NCI-H128 (cell line): ENCODE measurements around the gene MSX1.

Experiments
- DNase-seq: peaks from one replicate; lab custom pipeline; 2025; ENCODE audit not compliant: unreplicated experiment; lab: John Stamatoyannopoulos, UW

Gene MSX1

DNA sequence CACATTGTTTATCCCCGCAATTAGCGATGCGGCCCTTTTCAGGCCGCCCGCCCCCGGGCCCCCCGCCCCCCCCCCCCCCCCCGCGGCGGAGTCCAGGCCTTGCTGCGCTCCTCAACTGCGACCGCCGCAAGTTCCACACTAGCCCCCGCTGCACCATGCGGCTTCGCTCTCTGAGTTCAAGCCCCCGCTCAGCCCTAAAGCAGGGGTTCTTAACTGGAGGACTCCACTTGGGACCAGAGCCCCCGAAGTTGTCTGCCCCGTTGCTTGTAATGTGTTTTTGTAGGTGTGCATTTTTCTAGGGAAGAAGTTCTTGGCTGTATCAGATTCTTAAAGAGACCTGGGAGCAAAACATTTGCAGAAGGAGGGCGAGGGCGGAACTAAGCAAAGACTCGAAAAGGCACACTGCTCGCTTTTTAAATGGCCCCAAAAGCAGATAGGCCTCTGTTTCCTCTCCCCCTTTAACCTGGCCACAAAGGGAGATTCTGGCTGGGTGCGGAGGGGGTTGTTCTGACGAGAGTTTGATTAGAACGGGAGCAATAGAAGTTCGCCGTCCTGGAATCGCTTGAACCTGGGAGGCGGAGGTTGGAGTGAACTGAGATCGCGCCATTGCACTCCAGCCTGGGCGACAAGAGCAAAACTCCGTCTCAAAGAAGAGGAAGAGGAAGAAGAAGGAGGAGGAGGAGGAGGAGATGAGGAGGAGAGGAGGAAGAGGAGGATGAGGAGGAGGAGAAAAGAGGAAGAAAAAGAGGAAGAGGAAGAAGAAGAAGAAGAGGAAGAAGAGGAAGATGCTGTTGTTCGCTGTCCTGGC, 2.3 kb upstream of the MSX1 start:
- DNase-seq: no peak

GRCh38 chr4:4857809-4858508, 1.5 kb upstream of the MSX1 start:
- DNase-seq: no peak

GRCh38 chr4:4858527-4859324, 739 bp upstream of the MSX1 start:
- no peak for DNase-seq

GRCh38 chr4:4859799-4860599, 534 bp downstream of the MSX1 start:
- DNase-seq: no peak

DNA sequence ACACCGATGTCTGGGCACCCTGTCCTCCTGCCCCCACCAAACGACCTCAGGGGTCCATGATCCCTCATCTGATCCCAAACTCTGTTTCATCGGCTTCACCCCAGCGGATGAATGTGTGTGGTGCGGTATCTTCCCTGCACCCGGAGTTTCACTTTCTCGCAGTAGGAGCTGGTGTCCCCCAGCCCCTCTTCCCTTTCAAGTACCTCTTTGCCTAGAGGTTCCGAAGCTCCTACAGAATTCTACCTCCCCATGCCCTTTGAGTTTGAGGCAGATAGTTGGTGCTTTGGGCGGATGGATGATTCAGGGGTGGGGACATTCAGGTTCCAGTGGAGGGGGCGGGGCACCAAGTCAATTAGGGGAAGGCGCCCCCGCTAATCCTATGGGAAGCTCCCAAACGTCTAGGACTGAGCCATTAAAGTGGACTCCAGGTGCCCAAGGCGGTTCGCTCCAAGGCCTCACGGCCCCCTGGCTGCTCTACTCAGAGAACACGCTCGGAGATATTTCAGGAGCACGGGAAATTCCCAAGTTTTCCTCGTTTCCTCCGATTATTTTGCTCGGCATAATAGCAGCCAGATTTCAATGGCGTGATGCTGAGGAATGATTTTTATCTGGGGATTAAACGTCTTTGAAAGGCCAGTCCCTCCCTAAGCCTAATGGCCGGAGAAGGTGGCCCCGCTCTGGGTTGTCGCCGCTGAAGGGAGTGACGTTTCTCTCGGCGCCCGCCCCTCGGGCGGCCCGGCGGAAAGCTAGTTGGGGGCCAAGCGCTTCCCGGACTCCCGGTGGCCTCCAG, 1.3 kb downstream of the MSX1 start:
- no peak for DNase-seq

GRCh38 chr4:4861390-4862018, 2.0 kb downstream of the MSX1 start:
- DNase-seq: no peak

GRCh38 chr4:4862071-4862551, 2.6 kb downstream of the MSX1 start:
- DNase-seq: no peak

DNA sequence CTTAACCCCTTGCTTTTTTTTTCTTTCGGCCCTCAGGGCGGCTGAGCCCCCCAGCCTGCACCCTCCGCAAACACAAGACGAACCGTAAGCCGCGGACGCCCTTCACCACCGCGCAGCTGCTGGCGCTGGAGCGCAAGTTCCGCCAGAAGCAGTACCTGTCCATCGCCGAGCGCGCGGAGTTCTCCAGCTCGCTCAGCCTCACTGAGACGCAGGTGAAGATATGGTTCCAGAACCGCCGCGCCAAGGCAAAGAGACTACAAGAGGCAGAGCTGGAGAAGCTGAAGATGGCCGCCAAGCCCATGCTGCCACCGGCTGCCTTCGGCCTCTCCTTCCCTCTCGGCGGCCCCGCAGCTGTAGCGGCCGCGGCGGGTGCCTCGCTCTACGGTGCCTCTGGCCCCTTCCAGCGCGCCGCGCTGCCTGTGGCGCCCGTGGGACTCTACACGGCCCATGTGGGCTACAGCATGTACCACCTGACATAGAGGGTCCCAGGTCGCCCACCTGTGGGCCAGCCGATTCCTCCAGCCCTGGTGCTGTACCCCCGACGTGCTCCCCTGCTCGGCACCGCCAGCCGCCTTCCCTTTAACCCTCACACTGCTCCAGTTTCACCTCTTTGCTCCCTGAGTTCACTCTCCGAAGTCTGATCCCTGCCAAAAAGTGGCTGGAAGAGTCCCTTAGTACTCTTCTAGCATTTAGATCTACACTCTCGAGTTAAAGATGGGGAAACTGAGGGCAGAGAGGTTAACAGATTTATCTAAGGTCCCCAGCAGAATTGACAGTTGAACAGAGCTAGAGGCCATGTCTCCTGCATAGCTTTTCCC, 3.4 kb downstream of the MSX1 start:
- no peak for DNase-seq

DNA sequence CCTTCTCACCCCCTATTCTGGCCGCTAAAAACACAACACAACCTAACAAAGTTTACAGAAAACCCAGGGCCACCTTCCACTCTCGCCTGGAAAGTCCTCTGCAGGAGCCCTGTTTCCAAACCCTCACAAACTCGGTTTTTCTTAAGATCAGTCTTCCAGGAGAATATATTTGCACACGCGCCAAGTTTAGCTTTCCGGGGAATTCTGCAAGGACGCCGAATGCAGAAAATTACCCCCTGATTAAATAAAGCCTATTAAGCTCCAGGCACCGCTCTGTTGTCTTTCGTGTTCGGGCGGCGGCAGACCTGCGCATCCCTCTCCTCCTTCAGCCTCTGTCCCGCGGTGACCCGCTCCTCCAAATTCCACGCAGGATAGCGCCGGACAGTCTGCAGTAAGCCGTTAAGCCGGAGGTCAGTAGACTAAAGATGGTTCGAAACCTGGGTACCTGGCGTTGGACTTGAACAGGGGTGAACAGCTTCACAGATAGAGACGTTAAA, 5.0 kb downstream of the MSX1 start:
- DNase-seq: no peak

GRCh38 chr4:4864940-4865704, 5.7 kb downstream of the MSX1 start:
- no peak for DNase-seq

DNA sequence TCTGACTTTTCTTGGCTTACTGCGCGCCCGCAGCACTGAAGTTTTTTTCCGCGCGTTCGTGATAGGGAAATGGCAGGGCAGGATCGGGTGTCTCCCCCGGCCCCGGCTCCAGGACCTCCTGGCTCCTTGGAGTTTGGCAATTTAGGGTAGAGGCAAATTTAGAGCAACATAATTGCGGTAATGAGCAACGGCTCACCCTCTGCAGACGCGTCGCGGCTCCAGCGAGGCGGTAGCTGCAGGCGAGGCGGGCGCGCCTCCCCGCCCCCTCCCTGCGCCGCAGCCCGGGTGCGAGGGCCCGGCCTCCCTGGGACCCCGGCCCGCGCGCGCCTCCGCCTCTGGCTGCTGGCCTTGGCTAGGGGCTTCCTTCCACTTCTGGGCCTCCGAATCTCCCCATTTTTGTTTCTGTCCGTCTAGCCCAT, 6.2 kb downstream of the MSX1 start:
- no peak for DNase-seq

GRCh38 chr4:4866124-4866865, 6.8 kb downstream of the MSX1 start:
- DNase-seq: no peak

- no peak for DNase-seq
Observed at GRCh38 chr4:4866866-4867374, 7.5 kb downstream of the MSX1 start.

GRCh38 chr4:4867375-4868039, 8.0 kb downstream of the MSX1 start:
- no peak for DNase-seq

DNA sequence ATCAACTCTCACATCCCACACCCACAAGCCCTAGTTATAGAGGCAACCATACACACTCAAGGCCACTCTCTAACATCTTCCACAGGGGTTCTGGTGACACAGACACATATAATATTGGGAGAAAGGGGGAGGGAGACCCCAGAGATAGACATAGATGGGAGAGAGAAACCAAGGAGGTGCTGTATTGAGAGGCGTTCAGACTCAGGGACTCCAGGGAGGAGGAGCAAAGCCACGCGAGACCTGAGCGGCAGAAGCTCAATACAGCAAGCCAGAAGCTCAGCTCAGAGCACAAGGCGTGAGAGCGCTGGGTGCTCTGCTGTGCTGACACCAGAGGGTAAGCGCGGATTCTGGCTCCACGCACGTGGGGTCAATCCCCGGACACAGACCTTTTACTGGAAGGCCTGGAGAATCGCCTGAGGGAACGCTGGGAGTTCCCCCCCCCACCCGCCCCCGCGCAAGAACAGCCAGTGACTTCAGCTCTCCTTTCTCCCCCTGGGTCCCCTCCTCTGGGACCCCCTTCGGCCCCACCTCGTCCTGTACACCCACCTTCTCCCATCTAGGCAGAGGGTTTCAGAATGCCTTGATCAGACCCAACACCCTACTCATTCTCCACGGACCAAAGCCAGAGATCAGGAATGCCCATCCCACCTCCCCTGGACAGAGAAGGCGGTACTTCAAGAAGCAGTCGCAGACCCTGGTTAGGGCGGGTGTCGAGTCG, 8.7 kb downstream of the MSX1 start:
- no peak for DNase-seq
